Transverse colon (tissue), 4 donors: ENCODE data around the gene HNF1B. TPM values are rescaled to one million over a fixed set of nuclear protein-coding genes. Genes with fewer than 3 reads are reported as not detected.

ENCODE experiments used
- DNase-seq: peaks from one replicate; pipeline ENCODE4 v3.0.0-alpha.2; 2019
- H3K27ac ChIP-seq, 4 donors: fragments of 200-600 bp; sonication (generic); 2 replicates each; pipeline ENCODE4 v1.5.1; 2016 to 2018; ENCODE audit warnings: inconsistent platforms in 4 of 4
- H3K27me3 ChIP-seq: fragments of 200-600 bp; sonication (generic); 2 replicates; pipeline ENCODE4 v1.5.1; 2017; ENCODE audit warnings: inconsistent platforms
- H3K36me3 ChIP-seq, 4 donors: fragments of 200-600 bp; sonication (generic); 2 replicates each; pipeline ENCODE4 v1.5.1; 2017 to 2019; ENCODE audit warnings: inconsistent platforms in 4 of 4
- H3K4me1 ChIP-seq, 4 donors: fragments of 200-600 bp; sonication (generic); 2 replicates each; pipeline ENCODE4 v1.5.1; 2017 to 2020; ENCODE audit warnings: inconsistent platforms in 4 of 4
- H3K4me3 ChIP-seq, 4 donors: fragments of 200-600 bp; sonication (generic); 1 replicate in 1 of 4; 2 replicates in 3 of 4; pipeline versions ENCODE4 v1.5.1 to v1.6.1; 2017 to 2019; ENCODE audit warnings: inconsistent platforms in 4 of 4
- H3K9me3 ChIP-seq, 2 donors: fragments of 200-600 bp; sonication (generic); 2 replicates each; pipeline ENCODE4 v1.5.1; 2017 to 2019; ENCODE audit warnings: inconsistent platforms in 2 of 2
- CTCF ChIP-seq, 5 experiments: fragments of 200-600 bp in 3 of 5; fragments of 450-650 bp in 2 of 5; sonication (generic) in 3 of 5; IDR thresholded peaks; 1 replicate in 2 of 5; 2 replicates in 3 of 5; pipeline ENCODE4 v1.5.1; 2016 to 2017; ENCODE audit warnings: antibody characterized with exemption in 5 of 5, inconsistent platforms in 3 of 5, mild to moderate bottlenecking in 2 of 5, moderate library complexity in 1 of 5
- EP300 ChIP-seq: sonication (generic); formaldehyde crosslinking; IDR thresholded peaks from one replicate; pipeline ENCODE4 v1.6.1; 2017; ENCODE audit warnings: antibody characterized with exemption, low read depth
- POLR2A ChIP-seq: fragments of 450-650 bp; IDR thresholded peaks from one replicate; pipeline ENCODE4 v1.6.1; 2016; ENCODE audit warnings: antibody characterized with exemption, mild to moderate bottlenecking, moderate library complexity
- POLR2AphosphoS5 ChIP-seq, 3 donors: sonication (generic); formaldehyde crosslinking; IDR thresholded peaks; one replicate each; pipeline ENCODE4 v1.6.1; 2016; ENCODE audit warnings: antibody characterized with exemption in 3 of 3
- WGBS, 2 donors: methylation state at CpG; one replicate each; pipeline ENCODE4 v1.1.5; 2018; ENCODE audit warnings: low coverage in 1 of 2; 5-methylcytosine and 5-hydroxymethylcytosine counted together
- in situ Hi-C, 4 donors: fragments of 200-750 bp; cut with MboI; loops; one replicate each; pipeline versions ENCODE4 v1.15.0 to v1.15.1; 2017; ENCODE audit warnings: low sequenced_read_pairs in 3 of 4, low pct_ligation_motif_present in 1 of 4, low pct_unique_long_range_greater_than_20kb in 1 of 4
- intact Hi-C: fragments of 100-400 bp; cut with DNase I; formaldehyde crosslinking; loops from one replicate; pipeline ENCODE4 v1.15.1; 2023; ENCODE audit warnings: low total_unique reads
- total RNA-seq, 4 donors: library from RNA; depleted of rRNA; stranded (reverse); fragments of >200 nt; gene quantifications; one replicate each; pipeline ENCODE4 v1.1.0, GENCODE V29; 2016

HNF1B gene
- total RNA-seq, 4 donors from 2014 or later = 22.7 to 35.2 (median 24.9) TPM

DNA sequence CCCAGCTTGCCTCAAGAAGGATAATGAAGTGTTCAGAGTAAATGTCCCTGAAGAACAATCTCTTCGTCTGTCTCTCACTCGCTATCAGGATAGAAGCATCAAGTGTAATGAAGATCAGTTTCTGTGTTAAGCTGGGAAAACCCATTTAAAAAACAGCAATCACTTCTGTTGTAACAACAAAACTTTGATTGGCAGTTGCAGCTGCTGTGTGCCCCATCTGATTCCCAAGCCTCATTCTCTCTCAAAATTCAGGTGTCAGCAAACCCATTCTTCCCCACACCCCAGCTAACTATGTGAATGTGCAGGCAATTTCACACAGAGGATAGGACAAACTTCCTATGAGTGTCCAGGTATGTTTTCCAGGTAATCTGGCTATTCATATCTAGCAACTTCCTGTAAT, 2.4 kb upstream of the HNF1B start:
- Histone ChIP-seq H3K27me3 (peaks cover 63% of the 10 kb centered on the region), H3K4me1 (peaks cover 0 to 34% (median 13%) of the 10 kb centered on the region in 4 donors), H3K9me3 (no peaks in the 10 kb centered on the region), H3K4me3 (peak overlapping the region in 3 of 4 donors; percentile 44 to 69 (median 52)), H3K36me3 (no peaks in the 10 kb centered on the region), H3K27ac (peak overlapping the region; percentile 12 to 93 (median 87))
- in situ Hi-C loops = no loop called here
- WGBS, 2 donors = 63 to 71% methylated on average over 2 of the region's 2 CpGs
- no peak for DNase-seq
- intact Hi-C loops = no loop called here
- TF ChIP-seq POLR2AphosphoS5 (IDR thresholded peaks at IDR 0.05) (peak in 1 of 3 donors; percentile 22), EP300 (no peak)

GRCh38 chr17:37746617-37747016, 1.8 kb upstream of the HNF1B start:
- DNase-seq = no peak
- no peak for TF ChIP-seq POLR2AphosphoS5 (IDR thresholded peaks at IDR 0.05)
- no peak for TF ChIP-seq POLR2A
- TF ChIP-seq CTCF (IDR thresholded peaks at IDR 0.05) = no peak
- no peak for TF ChIP-seq EP300
- H3K36me3 ChIP-seq = no peaks in the 10 kb centered on the region
- H3K27me3 ChIP-seq = peaks cover 69% of the 10 kb centered on the region
- WGBS, 2 donors = 56% methylated on average over 2 of the region's 2 CpGs; no CpG with 5 or more reads in 1 of the 2 donors
- H3K9me3 ChIP-seq = no peaks in the 10 kb centered on the region
- peak overlapping the region; percentile 72 to 93 (median 87) for H3K27ac ChIP-seq
- intact Hi-C loops = no loop called here
- H3K4me3 ChIP-seq = peak overlapping the region in 3 of 4 donors; percentile 44 to 69 (median 52)
- in situ Hi-C loops = no loop called here
- peaks cover 0 to 40% (median 18%) of the 10 kb centered on the region in 4 donors for H3K4me1 ChIP-seq

GRCh38 chr17:37745801-37746426, 1.1 kb upstream of the HNF1B start:
- peak overlapping the region; percentile 72 to 93 (median 87) for H3K27ac ChIP-seq
- DNase-seq = peak; percentile 20
- in situ Hi-C loops (no loop called here), intact Hi-C loops (no loop called here)
- H3K4me3 ChIP-seq = peak overlapping the region; percentile 9 to 69 (median 48)
- WGBS, 2 donors = 21% methylated on average over 20 of the region's 20 CpGs; no CpG with 5 or more reads in 1 of the 2 donors
- no peak for TF ChIP-seq EP300
- H3K4me1 ChIP-seq = peaks cover 0 to 47% (median 19%) of the 10 kb centered on the region in 4 donors
- H3K27me3 ChIP-seq = peaks cover 76% of the 10 kb centered on the region
- no peaks in the 10 kb centered on the region for H3K9me3 ChIP-seq
- no peaks in the 10 kb centered on the region for H3K36me3 ChIP-seq

GRCh38 chr17:37744633-37744927, 279 bp downstream of the HNF1B start:
- peak overlapping the region; percentile 17 to 69 (median 48) for H3K4me3 ChIP-seq
- TF ChIP-seq POLR2AphosphoS5 (IDR thresholded peaks at IDR 0.05) (peak in 1 of 3 donors; percentile 10), POLR2A (no peak)
- H3K9me3 ChIP-seq = no peaks in the 10 kb centered on the region
- peak overlapping the region; percentile 72 to 93 (median 87) for H3K27ac ChIP-seq
- peaks cover 0 to 58% (median 19%) of the 10 kb centered on the region in 4 donors for H3K4me1 ChIP-seq
- no peaks in the 10 kb centered on the region for H3K36me3 ChIP-seq
- intact Hi-C loops = no loop called here
- peaks cover 90% of the 10 kb centered on the region for H3K27me3 ChIP-seq
- WGBS, 2 donors = 0% methylated on average over 1 of the region's 21 CpGs; no CpG with 5 or more reads in 1 of the 2 donors
- in situ Hi-C loops = no loop called here
- no peak for DNase-seq

DNA sequence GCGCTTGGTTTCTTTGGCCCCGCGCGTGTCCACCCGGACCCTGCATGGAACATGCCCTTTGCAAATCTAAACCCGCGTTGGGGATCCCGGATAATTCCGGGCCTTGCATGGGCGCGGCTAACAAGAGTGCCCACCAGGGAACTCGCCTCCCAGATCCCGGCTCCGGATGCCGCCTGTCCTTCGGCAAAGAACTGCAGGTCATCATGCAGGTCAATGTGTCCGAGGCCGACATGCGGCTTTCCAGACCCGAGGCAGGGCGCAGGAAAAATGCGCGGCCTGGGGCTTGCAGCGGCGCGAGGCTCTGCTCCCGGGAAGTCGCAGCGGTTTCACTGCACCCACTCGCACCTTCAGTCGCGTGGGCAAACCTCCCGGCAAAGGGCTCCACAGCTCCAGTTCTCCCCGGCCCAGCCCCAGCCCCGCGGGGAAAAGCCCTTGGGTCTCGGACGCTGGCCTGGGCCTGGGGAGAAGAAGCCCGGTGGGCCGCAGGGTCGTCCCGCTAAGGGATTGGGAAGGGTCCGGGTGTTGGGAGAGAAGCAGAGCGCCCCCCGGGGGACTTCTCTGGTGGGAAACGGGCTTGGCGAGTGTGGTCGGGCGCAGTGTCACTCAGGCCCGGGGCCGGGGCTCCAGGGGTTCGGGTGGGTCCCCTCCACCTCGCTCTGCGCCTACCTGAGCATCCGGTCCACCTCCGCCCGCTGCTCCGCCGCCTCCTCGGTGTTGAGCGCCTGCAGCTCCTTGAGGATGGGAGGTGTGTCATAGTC, 805 bp downstream of the HNF1B start:
- Histone ChIP-seq H3K36me3 (no peaks in the 10 kb centered on the region), H3K4me1 (peaks cover 0 to 58% (median 19%) of the 10 kb centered on the region in 4 donors), H3K27me3 (peaks cover 92% of the 10 kb centered on the region), H3K4me3 (peak overlapping the region; percentile 17 to 69 (median 48)), H3K27ac (peak overlapping the region; percentile 72 to 93 (median 87)), H3K9me3 (no peaks in the 10 kb centered on the region)
- TF ChIP-seq POLR2A (no peak), EP300 (no peak), POLR2AphosphoS5 (IDR thresholded peaks at IDR 0.05) (no peak), CTCF (IDR thresholded peaks at IDR 0.05) (no peak)
- intact Hi-C loops = no loop called here
- DNase-seq = peak; percentile 42
- in situ Hi-C loops = no loop called here
- WGBS, 2 donors = 4% methylated on average over 35 of the region's 61 CpGs; no CpG with 5 or more reads in 1 of the 2 donors
